ENCODE measurements around the gene OR4B1.
"Not testable (repeated sequence)": the region's sequence is repeated elsewhere in the genome, so short reads cannot be mapped to it uniquely, and the experiment has no call there.

Gene OR4B1

DNA sequence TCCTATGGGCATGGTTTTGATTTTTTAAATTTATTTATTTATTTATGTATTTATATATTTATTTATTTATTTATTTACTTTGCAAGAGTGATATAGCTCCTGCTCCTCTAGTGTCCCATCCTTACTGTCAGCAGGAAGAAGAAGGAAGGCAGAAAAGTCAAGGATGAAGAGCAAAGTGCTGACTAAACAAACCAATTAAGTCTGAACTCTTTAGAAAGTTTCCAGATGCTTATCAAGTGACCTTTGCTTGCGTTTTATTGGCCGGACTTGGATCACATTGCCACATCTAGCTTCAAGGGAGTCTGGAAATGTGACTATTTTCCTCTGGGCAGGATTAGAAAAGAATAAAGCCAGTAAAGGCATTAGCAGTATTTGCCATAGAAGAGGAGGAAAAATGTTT lies 8.7 kb upstream of the OR4B1 start:
- Histone ChIP-seq H3K9ac (ENCODE audit: low read depth, low read length) (no peak overlapping the region), H3K4me1 (ENCODE audit: insufficient read depth, low read length) (no peaks in the 10 kb centered on the region), H3K36me3 (ENCODE audit: insufficient read depth, low read length) (no peaks in the 10 kb centered on the region), H3K9me3 (ENCODE audit: control insufficient read depth, insufficient read depth, low read length) (no peaks in the 10 kb centered on the region)

DNA sequence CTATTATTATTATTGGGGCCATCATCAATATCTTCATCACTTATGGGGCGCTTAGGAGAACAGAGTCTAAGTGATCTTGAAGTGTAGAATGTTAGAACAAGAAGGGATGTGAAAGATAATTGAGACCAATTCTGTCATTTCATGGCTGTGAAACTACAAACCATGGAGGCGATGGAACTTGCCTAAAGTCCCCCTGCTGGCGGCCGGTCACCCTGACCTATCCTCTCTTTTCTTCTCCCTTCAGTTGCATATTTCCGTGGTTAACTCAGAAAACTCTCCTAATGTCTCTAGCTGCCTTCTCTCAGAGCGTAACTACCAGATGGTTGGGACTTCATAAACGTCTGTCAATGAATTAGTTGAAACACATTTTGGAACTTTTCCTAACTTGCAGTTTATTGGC lies 6.6 kb upstream of the OR4B1 start:
- Histone ChIP-seq H3K36me3 (ENCODE audit: insufficient read depth, low read length) (no peaks in the 10 kb centered on the region), H3K9ac (ENCODE audit: low read depth, low read length) (no peak overlapping the region), H3K9me3 (ENCODE audit: control insufficient read depth, insufficient read depth, low read length) (no peaks in the 10 kb centered on the region), H3K4me1 (ENCODE audit: insufficient read depth, low read length) (no peaks in the 10 kb centered on the region)

DNA sequence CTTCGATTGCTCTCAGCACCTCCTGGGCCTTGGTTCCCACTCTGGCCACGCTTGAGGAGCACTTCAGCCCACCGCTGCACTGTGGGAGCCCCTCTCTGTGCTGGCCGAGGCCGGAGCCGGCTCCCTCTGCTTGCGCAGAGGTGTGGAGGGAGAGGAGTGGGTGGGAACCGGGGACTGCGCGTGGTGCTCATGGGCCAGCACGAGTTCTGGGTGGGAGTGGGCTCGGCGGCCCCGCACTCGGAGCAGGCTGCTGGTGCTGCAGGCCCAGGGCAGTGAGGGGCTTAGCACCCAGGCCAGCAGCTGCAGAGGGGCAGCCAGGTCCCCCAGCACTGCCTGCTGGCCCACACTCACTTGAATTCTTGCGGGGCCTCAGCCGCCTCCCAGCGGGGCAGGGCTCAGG lies 12.2 kb downstream of the OR4B1 start:
- no peaks in the 10 kb centered on the region for H3K4me1 ChIP-seq (ENCODE audit: insufficient read depth, low read length)
- H3K9ac ChIP-seq (ENCODE audit: low read depth, low read length), result no peak overlapping the region
- no peaks in the 10 kb centered on the region for H3K9me3 ChIP-seq (ENCODE audit: control insufficient read depth, insufficient read depth, low read length)
- no peaks in the 10 kb centered on the region for H3K36me3 ChIP-seq (ENCODE audit: insufficient read depth, low read length)

DNA sequence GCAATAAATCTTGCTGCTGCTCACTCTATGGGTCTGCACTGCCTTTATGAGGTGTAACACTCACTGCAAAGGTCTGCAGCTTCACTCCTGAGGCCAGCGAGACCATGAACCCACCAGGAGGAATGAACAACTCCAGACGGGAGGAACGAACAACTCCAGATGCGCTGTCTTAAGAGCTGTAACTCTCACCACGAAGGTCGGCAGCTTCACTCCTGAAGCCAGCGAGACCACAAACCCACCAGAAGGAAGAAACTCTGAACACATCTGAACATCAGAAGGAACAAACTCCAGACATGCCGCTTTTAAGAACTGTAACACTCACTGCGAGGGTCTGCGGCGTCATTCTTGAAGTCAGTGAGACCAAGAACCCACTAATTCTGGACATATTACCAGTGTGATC lies 13.4 kb downstream of the OR4B1 start:
- H3K9ac ChIP-seq (ENCODE audit: low read depth, low read length); H3K36me3 ChIP-seq (ENCODE audit: insufficient read depth, low read length); H3K9me3 ChIP-seq (ENCODE audit: control insufficient read depth, insufficient read depth, low read length); H3K4me1 ChIP-seq (ENCODE audit: insufficient read depth, low read length): not testable (repeated sequence)

DNA sequence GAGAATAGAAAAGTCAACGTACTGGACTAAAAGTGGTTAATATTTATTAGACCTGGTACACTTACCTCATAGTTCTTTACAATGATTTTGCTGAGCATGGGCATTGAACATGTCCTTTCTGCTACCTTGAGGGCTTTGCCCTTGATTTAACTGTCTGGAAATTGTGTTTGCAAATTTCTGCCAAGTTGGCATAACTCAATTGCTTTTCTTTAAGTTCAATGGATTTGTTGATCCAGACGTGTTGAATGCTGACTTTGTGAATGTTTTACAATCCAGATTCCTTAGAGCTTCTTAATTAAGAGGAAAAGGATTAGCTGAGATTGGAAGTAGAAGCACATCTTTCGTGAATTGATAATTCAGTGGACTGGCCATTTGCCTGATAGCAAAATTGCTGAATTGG lies 21.1 kb downstream of the OR4B1 start:
- H3K4me1 ChIP-seq (ENCODE audit: insufficient read depth, low read length), result no peaks in the 10 kb centered on the region
- H3K9me3 ChIP-seq (ENCODE audit: control insufficient read depth, insufficient read depth, low read length), result 0 out of 2 replicates have a peak, but pooled peaks cover 4% of the 10 kb centered on the region
- H3K36me3 ChIP-seq (ENCODE audit: insufficient read depth, low read length), result no peaks in the 10 kb centered on the region
- H3K9ac ChIP-seq (ENCODE audit: low read depth, low read length), result no peak overlapping the region

DNA sequence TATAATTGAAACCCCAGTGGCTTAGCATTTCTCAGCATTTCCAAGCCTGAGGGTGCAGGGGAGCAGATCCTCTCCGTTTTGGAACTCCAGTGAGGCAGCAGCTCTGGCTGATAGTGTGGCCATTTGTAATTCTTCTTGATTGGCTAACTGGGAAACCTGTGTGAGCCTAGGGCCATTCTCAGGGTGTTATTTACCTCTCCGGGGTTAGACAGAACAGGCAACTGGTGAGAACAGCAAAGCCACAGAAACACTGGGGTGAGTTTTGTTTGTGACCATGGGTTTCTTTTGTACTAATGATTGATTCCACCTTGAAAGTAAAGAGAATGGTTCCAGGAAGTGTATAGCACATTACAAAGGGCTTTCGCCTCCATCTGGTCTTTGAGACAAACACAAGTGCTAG lies 25.9 kb downstream of the OR4B1 start:
- H3K9ac ChIP-seq (ENCODE audit: low read depth, low read length), result no peak overlapping the region
- no peaks in the 10 kb centered on the region for H3K36me3 ChIP-seq (ENCODE audit: insufficient read depth, low read length)
- no peaks in the 10 kb centered on the region for H3K9me3 ChIP-seq (ENCODE audit: control insufficient read depth, insufficient read depth, low read length)
- no peaks in the 10 kb centered on the region for H3K4me1 ChIP-seq (ENCODE audit: insufficient read depth, low read length)

DNA sequence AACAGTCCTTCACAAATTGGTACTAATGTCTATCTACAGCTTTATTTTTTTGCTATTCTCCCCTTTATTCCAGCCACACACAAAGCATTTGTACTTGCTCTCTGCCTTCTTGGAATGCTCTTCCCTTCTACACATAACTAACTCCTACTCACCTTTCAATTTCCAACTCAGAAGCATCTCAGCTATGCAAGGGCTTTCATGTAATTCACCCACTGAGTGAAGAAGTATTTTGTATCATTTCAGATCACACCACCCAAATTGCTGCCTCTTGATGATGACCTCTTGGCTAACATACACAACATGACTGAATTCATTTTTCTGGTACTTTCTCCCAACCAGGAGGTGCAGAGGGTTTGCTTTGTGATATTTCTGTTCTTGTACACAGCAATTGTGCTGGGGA lies 28.2 kb downstream of the OR4B1 start, which contains the start of gene OR4X2:
TSS of gene OR4X2 (plus strand) at position 301 of the 400 bp plus-strand sequence. CDS start at position 301, 0 bp downstream.
- Histone ChIP-seq H3K9ac (ENCODE audit: low read depth, low read length) (no peak within 1 kb of the TSS), H3K9me3 (ENCODE audit: control insufficient read depth, insufficient read depth, low read length) (no peaks in the 10 kb centered on the region), H3K36me3 (ENCODE audit: insufficient read depth, low read length) (no peaks in the 10 kb centered on the region)

DNA sequence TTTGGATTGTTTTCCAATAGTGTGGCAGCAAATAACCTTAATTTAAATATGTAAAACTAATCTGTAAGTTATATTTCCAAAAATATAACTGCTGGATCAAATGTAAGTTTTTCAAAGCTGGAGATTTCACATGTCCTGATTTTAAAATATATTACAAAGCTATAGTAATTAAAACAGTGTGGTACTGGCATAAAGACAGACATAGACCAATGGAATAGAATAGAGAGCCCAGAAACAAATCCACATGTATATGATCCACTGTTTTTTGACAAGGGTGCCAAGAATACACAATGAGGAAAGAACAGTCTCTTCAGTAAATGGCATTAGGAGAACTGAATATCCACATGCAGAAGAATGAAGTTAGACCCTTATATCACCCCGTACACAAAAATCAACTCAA lies 32.3 kb downstream of the OR4B1 start:
- H3K9me3 ChIP-seq (ENCODE audit: control insufficient read depth, insufficient read depth, low read length), result no peaks in the 10 kb centered on the region
- no peak overlapping the region for H3K9ac ChIP-seq (ENCODE audit: low read depth, low read length)
- H3K4me1 ChIP-seq (ENCODE audit: insufficient read depth, low read length), result no peaks in the 10 kb centered on the region
- H3K36me3 ChIP-seq (ENCODE audit: insufficient read depth, low read length), result no peaks in the 10 kb centered on the region

More for the DNA sequence above, 28.2 kb downstream of the OR4B1 start, which contains the start of gene OR4X2:
- H3K4me1 ChIP-seq (ENCODE audit: insufficient read depth, low read length), result no peaks in the 10 kb centered on the region

DNA sequence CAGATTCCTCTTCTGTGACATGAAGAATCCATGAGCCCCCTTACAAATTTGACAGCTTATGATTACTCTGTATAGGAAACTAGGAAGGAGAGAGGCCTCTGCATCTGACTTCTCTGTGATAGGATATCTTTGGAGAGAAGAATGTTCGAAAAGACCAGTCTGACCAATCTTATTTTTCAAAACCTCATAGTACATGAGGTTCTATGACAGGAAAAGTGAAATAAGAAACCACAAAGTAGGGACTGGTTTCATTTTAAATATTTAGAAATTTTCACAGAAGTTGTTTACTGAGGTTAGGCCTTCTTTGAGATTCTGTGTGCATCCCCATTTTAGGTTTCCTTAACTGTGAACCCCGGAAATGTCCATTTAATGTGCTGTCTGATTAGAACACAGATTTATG lies 45.0 kb downstream of the OR4B1 start:
- Histone ChIP-seq H3K9ac (ENCODE audit: low read depth, low read length) (no peak overlapping the region), H3K36me3 (ENCODE audit: insufficient read depth, low read length) (no peaks in the 10 kb centered on the region), H3K4me1 (ENCODE audit: insufficient read depth, low read length) (no peaks in the 10 kb centered on the region), H3K9me3 (ENCODE audit: control insufficient read depth, insufficient read depth, low read length) (no peaks in the 10 kb centered on the region)

DNA sequence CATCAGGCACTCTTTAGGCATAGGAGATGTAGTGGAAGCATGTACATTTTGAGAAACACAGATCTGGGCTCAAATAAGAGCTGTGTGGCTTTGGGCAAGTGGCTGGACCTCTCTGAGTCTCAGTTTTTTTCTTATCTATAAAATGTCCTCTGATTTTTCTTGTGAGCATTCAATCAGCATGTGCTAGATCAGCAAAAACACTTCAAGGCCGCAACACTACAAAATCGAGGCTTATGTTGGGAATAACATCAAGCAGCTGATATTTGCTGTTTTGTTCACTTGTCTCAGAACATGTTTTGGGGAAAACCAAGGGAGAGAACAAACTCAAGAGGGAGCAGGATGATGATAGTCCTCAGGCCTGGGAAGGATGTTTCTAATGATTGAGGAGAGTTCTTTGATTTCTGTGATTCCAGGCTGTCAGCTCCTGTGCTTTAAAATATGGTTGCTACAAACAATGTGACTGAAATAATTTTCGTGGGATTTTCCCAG lies 46.9 kb downstream of the OR4B1 start, which contains the start of gene OR4X1:
TSS of gene OR4X1 (plus strand) at position 439 of the 489 bp plus-strand sequence. CDS start at position 439, 0 bp downstream.
- Histone ChIP-seq H3K9ac (ENCODE audit: low read depth, low read length) (no peak within 1 kb of the TSS), H3K4me1 (ENCODE audit: insufficient read depth, low read length) (no peaks in the 10 kb centered on the region), H3K9me3 (ENCODE audit: control insufficient read depth, insufficient read depth, low read length) (no peaks in the 10 kb centered on the region), H3K36me3 (ENCODE audit: insufficient read depth, low read length) (no peaks in the 10 kb centered on the region)
